SKM-1 (cell line): ENCODE results near the gene KDSR.
"Not testable (repeated sequence)": the region's sequence is repeated elsewhere in the genome, so short reads cannot be mapped to it uniquely, and the experiment has no call there.

ENCODE experiments used
- DNase-seq: peaks from one replicate; lab custom pipeline; 2025; ENCODE audit not compliant: unreplicated experiment; lab: John Stamatoyannopoulos, UW

Gene KDSR

DNA sequence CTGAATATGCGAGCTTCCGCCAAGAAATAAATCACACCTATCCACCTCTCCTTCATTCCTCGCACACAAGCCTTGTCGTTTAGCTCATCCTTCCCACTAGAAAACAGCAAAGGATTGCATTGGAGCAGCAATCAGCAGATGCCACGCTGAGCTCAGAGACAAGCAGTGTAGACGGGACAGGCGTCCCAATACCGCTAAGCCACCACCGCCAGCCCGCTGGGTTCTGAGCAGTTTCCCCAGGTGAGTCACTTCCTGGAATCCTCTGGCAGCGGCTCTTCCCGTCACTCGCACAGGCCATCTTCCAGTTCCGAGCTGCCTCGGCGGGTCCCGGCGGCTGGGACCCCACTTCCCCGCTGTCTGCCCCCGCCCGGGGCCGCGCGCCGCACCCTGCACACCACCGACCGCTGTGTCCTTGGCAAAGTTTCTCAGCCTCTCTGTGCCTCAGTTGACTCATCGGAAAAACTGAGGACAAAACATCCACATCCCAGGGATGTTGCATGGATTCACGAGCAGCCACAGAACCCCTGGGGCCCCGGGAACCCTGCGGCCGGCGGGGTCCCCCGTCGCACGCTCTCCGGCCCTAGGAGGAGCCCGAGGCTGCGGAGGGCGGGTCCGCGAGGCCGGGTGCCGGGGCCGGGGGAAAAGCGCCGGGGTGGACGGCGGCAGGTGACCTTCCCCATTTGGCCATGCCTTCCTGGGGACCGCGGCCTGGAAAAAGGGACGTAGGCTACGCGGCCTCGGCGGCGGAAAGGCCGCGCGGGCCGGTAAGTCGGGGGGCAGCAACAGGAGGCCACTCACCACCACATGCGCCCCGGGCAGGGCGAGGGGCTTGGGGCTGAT lies 573 bp downstream of the KDSR start:
- no peak for DNase-seq

DNA sequence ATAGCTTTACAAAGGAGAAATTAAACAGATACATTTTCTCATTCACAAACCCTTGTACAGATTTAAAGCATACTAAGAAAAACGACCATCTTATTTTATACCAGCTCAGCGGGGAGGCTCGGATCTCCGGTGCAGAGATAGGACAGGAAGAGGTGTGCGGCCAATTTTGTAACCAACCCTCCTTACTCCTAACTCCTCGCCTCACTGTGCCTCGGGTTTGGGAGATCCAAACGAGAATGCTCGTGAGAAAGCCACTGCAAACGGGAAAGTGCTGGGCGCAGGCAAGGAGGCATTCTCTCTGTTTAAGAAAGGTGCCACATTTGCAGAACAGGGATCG lies 1.2 kb downstream of the KDSR start:
- no peak for DNase-seq

- no peak for DNase-seq
Measured at GRCh38 chr18:63363951-63364350, 3.1 kb downstream of the KDSR start.

- DNase-seq = not testable (repeated sequence)
Measured at GRCh38 chr18:63363420-63363819, 3.6 kb downstream of the KDSR start.

GRCh38 chr18:63356272-63356896 lies 10.6 kb downstream of the KDSR start:
- DNase-seq = no peak

DNA sequence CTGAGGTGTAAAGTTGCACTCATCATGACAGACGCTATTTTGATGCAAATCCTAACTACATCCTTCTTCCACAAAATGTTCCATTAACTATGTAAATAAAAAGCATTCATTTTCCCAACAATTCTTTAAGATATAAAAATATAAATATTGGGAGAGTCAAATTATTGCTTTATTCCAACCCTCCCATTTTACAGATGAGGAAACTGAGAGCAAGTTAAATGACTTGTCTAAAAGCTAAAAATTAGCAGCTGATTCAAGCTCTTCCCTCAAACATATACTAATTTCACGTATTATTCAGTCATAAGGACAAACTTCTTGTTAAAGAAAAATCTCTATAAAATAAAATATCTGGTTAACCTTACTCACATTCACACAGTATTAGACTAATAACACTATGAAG lies 16.8 kb downstream of the KDSR start:
- DNase-seq = no peak

GRCh38 chr18:63348508-63349136 lies 18.4 kb downstream of the KDSR start:
- DNase-seq = no peak

- DNase-seq = no peak
Measured at GRCh38 chr18:63346480-63347183, 20.4 kb downstream of the KDSR start.

DNA sequence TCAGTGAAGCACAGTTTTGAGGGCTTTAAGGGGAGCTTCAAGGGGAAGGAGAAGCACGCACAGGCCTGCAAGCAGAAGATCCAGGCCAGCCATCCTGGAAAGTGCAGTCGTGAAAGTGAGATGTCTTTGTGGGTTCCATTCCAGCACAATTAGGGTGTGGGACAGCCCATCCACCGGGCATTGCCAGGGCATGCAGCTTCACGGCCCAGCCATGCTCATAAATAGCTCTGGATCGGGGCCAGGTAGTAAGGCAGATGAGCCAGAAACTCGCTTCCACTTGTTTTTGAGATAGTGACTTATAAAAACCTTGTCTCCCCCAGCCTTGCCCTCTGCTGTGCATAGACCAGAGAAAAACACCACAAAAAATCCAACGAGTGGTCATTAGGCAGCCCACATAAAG lies 21.0 kb downstream of the KDSR start:
- no peak for DNase-seq

DNA sequence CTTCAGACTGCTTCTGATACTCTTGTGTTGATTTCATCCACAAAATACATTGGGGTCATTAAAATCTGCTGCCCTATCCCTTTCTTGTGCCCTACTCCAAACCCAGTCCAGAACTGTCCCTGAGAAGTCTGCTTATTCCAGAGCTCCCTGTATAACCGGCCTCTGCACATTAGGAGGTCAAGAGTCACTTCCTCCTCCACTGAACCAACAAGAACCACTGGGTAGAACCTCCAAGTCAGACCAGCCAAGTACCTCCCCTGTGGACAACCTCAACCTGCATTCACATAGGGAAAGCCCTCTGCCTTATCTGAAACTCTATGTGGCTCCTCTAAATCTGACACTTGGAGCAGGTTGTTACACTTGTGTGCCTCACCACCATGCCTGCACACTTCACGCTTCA lies 22.1 kb downstream of the KDSR start:
- DNase-seq = no peak

- DNase-seq = no peak
Measured at GRCh38 chr18:63344263-63344662, 22.7 kb downstream of the KDSR start.

GRCh38 chr18:63342206-63342605 lies 24.8 kb downstream of the KDSR start:
- peak; percentile 22 for DNase-seq

DNA sequence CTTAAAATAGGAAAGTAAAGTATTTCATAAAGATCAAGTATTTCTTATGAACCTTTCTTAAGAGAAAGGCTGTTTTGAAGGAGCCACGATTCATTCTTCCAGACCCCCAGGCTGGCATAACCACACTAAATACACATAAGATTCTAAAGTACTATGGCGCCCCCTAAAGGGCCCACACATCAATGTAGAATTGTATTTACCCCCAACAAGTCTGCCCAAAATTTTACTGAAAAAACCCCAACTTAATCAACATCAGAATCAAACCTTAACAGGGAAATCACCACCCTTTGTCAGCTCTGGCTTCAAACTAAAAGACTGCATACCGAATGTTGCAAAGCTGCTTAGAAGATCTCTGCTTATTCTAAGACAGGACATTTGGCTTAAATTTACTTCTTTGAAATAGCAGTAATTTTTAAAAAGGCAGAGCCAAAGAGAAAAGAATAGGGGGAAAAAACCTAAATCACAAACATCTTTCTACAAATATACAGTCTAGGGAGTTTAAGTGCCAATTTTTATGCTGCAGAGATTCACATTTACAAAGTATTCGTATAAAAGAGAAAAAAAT lies 27.0 kb downstream of the KDSR start:
- no peak for DNase-seq

DNA sequence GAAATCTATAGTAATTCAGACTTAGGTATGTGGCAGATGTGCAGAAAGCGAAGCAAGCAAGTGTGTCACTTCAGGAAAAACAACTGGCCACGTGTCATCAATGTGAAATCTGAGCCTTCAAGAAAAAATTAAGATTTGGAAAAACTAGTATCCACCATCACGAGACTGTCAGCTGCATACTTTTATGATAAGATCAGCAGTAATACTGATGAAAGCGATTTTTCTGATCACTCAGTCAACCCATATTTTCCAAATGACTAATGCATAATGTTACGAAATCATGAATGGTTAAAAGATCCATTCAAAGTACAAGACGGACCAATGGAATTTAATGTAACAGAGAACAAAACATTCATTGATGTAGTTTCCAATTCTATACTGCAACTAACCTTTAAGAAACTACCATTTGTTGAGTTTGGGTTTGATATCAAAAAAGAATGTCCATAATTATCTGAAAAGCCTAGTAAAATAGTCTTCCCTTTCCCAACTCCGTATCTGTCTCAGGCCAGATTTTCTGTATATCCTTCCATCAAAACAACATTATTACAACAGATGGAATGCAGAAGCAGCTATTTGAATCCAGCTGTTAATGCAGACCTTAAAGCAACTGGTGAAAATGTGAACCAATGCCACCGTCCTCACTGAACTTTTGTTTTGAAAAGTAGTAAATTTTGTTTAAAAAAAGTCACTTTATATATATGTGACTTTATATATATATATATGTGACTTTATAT lies 30.5 kb downstream of the KDSR start:
- DNase-seq = no peak

GRCh38 chr18:63331105-63331504 lies 35.9 kb downstream of the KDSR start:
- no peak for DNase-seq

DNA sequence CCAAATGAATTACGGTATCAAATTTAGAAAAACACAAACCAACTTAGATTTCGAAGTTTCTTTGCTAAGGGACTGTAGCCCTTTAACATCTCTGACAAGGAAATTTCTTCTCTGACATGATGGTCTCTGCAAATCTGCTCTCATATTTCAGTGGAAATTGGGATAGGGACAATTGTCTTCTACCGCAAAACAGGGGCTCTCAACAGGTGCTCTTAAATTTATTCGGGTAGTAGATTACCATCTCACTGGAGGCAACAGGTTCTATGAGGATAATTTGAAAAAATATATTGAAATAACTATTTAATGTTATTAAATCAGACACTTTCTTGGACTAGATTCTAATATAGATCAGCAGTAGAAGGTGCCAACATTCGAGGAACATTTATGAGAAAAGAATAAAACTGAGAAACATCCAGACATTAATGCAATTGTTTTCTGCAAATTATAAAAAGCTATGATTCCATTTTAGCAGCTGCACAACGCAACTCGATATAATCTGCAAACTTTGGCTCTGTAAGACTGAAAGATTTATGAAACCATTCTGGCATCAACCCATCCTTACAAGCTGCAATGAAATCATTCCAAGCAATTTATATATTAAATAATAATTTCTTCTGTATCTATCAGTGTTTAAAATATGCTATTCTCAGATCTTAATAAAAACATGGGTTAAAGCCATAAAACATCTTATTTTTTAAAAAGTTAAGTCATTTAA lies 37.4 kb downstream of the KDSR start:
- no peak for DNase-seq

GRCh38 chr18:63326011-63326410 lies 41.0 kb downstream of the KDSR start:
- no peak for DNase-seq

DNA sequence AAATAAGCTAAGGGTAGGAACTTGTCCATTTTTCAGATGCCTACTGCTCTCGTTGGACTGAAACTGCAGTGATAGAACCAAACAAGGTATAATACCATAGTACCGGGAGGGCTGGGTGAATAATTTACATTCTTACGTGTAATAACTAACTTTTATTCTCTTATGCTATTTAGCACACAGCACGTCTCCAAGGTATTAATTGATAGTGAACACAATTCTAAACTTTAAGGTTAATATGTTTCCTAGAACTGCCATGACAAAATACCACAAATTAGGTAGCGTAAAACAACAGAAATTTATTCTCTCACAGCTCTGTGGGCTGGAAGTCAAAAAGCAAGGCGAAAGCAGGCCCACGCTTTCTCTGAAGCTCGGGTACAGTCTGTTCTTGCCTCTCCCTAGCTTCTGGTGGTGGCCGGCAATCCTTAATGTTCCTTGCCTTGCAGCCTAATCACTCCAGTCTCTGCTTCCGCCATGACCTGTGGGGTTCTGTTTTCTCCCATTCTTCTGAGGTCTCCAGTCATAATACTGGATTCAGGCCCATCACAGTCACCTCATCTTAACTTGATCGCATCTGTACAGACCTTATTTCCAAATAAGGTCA lies 41.8 kb downstream of the KDSR start:
- DNase-seq = no peak

DNA sequence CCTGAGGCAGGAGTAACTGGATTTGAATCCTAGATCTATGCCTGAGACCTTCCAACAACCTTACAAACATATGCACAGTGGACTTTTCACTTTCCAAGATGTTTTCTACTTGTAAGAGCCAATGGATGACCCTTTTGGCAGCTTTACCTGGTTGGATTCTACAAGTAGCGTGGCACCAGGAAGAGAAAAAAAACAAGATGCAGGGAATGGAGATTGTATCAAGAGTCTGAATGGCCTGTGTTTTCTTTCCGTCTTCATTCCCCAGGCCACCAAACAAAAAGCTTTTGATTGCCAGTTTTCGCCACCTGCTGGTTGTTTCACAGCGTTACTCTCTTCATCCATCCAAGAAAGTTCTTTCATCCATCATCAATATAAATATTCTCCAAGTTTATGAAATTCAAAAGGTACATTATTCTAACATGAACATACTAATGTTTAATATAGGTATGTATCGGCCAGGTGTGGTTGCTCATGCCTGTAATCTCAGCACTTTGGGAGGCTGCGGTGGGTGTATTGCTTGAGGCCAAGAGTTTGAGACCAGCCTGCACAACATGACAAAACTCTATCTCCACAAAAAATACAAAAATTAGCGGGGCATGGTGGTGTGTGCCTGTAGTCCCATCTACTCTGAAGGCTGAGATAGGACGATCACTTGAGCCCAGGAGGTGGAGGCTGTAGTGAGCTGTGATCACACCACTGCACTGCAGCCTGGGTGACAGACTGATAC lies 43.9 kb downstream of the KDSR start:
- peak; percentile 62 for DNase-seq
